Measurements from ENCODE around the gene TRIM38.
A peak's percentile ranks its signal among the peaks of the same experiment; 100 is the strongest.
"Not testable (repeated sequence)": the region's sequence is repeated elsewhere in the genome, so short reads cannot be mapped to it uniquely, and the experiment has no call there.

The TRIM38 gene

DNA sequence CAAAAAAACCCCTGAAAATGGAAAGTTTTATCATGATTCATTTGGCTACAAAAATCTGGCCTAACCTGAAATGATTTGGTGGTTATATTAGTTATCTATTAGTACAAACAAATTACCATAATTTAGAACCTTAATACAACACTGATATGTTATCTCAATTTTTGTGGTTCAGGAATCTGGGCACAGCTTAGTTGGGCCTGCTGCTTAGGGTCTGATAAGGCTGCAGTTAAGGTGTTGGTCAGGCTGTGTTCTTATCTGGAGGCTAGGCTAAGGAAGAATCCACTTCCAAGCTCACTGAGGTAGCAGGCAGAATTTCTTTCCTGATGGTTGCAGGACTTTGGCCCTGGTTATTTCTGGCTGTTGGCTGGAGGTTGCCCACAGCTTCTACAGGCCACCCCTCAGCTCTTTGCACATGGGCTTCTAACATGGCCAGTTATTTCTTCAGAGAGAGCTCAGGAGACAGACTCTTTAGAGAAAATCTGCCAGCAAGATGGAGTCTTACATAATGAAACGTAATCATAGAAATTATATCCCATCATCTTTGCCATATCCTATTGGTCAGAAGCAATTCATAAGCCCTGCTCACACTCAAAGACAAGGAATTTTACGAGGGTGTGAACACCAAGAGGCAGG, 11.4 kb downstream of the TRIM38 start:
- DNase-seq: no peak

DNA sequence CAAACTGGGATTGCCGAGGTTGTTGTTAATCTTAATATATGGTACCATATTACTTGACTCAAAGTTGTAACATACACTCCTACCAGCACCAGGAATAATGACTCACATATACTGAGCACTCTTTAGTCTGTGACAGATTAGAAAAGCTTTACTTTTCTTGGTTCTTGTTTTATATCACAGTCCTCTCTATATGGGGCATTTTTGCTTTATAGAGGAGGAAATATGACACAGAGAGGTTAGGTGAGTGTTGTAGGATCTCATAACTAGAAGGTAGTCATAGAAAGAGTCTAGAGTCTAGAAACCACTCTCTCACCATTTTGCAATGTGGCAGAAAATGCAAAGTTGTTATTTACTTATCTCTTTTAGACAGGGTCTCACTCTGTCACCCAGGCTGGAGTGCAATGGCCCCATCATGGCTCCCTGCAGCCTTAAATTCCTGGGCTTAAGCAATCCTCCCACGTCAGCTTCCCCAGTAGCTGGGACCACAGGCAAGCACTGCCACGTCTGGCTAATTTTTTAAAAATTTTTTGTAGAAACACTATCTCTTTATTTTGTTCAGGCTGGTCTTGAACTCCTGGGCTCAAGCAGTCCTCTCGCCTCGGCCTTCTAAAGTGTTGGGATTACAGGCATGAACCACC, 13.4 kb downstream of the TRIM38 start:
- DNase-seq: no peak

DNA sequence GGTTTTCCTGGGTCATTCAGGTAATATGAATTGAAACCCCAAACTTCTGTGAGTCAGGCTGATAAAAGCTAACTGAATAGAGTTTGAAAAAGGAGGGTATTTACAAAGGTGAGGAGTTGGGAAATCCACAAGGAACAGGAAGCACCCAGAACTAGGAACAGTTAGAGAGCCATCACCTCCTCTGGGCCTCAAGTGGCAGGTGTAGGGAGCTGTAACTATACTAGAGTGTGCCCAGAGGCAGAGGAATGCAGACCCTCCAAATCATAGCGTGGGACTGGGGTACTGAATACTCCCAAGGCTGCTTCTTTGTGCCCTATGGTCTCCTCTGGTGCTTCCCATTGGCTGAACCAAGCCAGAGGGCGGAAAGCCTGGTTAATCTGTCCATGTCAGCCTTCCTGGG, 18.3 kb downstream of the TRIM38 start:
- DNase-seq: no peak

DNA sequence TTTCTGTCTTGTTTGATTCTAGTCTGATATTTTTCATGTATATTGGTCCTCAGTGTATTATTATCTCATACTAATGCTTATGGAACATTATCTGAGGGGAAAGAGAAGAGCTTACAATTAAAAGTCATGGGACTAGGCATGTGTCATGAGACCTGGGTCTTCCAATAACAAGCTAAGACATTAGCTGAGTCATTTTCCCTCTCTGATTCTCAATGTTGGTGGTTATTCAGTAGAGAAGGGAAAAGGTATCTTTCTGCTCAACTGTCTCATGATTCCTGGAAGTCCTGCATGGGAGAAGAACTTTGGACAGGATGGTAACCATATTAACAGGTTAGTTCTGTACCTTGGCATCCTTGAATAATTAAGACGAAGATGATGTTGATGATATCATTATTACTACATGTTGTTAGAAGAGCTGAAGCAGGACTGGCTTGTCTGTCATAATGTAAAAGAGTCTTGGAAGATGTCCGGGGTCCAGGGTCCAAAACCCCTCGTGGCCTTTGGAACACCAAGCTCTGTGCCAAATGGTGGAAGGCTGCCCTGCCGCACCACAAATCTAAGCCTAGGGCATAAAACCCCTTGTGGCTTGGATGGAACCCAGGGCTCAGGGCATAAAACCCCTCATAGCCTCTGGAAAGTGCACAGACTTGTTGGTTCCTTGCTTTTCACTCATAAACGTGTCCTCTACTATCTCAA, 19.1 kb downstream of the TRIM38 start:
- no peak for DNase-seq

DNA sequence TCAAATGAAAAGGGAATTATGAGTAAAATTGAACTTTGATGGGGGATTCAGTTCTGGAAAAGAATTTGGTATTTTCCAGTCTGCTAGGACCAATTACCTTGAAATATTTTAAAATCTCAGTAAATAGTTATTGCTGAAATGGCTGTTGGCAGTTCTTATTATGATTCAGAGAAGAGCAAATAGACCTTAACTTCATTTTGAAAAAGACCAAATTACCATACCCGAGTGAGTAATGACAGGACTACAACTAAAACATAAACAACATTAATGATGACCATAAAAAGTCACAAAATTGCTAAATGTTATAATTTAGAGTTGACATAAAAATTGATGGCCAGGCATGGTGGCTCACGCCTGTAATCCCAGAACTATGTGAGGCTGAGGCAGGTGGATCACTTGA, 21.7 kb downstream of the TRIM38 start:
- DNase-seq: no peak

DNA sequence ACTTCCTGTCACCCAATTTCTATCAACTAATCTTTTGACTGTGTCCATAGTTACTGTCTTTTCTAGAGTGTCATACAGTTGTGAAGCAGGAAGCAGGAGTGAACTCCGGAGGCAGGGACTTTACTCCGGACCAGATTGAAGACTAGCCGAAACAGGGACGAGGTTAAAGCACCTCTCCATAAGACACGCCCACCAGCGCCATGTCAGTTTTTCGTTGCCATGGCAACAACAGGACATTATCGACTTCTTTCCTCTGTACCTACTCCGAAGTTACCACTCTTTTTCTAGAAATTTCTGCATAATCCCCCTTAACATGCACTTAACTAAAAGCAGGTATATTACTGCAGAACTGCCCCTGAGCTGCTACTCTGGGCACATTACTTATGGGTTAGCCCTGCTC, 25.2 kb downstream of the TRIM38 start:
- DNase-seq: no peak

DNA sequence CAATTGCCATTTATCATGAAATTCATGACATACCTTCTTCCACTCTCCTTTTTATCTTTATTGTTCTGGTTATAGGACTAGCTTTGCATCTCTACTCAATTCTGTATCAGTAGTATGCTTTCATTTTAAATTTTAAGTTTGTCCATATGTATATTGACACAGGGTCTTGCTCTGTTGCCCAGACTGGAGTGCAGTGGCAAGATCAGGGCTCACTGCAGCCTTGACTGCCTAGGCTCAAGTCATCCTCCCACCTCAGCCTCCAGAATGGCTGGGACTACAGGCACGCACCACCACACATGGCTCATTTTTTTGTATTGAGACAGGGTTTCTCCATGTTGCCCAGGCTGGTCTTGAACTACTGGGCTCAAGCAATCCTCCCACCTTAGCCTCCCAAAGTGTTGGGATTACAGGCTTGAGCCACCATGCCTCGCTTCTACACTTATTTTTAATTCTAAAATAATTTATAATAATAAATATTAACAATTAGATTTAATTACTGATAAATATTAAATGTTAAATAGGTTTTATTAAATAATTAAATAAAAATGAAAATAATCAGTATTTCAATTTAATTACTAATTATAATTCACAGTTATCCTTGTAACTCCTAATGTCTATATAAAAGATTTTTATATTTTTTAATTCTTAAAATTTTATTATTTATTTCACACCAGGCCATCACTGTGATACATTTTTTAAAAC, 27.7 kb downstream of the TRIM38 start:
- DNase-seq: no peak

DNA sequence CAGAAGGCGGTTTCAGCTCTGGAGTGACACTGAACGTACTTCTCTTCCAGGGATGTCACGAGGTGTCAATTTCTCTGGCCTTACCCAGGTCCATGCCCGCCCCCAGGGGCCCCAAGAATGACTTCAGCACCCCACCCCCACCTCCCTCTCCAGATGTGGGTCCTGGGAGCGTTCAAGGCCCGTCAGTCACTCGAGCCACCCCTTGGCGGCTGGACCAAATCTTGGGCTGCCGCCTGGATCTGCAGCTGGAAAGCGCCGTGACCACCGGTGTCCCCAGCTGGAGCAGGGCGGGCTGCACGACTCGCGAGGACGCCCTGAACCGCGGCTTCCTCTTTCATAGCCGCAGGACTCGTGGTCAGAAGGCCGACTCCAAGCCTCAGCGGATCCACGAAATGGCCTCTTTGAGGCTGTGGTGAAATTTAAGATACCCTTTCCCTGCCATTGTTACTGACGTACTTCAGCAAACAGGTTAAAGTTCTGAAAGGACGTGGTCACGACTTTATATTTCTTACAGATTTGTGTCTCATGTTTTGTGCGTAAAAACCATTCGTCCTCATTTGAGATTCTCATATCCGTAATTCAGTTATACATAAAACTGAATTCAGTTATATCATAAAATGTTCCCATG, 29.3 kb downstream of the TRIM38 start:
- no peak for DNase-seq

DNA sequence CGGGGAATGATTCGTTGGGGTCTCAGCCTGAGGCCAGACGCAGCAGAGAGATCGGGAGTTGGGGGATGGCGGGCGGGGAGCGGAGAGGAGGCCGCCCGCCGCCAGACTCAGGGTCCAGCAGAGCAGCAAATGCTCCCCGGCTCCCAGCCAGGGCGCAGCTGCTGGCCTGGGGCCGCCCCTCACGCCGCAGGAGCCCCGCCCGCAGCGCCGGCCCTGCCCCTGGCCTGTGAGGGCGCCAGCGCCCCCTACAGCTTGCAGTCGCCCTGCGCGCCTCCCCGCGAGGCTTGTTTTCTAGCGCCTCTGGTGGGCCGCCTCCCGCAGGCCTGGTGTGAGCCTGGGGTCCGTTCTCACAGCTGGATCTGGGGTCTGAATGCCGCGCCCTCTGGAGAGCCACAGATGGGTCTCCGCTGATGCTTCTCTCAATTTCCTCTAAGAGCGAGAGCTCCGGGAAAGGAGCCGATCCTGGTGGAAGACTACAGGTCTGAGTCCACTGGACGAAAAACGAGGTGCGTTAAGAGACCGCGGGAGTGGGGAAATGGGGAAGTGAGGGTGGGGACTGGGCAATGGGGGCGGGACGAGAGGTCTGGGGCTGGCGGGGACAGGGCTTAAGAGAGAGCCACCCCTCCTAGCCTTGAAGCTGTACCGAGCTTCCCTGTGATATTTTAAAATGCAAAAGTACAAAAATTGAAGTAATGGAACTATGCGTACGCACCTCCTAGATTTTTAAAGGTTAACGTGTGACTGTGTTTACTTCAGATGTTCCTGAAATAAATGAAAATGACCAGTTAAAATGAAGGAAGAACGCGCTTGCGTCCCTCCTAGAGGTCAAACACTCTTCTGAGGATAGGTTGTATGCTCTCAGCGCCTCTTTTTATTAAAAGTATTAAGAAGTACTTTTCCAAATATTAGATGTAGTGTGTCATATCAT, 30.1 kb downstream of the TRIM38 start:
- DNase-seq: peak; percentile 84

DNA sequence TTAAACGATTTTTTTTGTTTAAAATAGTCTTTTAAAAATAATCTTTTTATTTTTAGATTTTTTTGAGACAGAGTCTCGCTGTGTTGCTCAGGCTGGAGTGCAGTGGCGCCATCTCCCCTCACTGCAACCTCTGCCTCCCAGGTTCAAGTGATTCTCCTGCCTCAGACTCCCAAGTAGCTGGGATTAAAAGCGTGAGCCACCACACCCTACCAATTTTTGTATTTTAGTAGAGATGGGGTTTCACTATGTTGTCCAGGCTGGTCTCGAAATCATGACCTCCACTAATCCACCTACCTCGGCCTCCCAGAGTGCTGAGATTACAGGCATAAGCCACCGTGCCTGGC, 30.7 kb downstream of the TRIM38 start:
- DNase-seq: not testable (repeated sequence)

DNA sequence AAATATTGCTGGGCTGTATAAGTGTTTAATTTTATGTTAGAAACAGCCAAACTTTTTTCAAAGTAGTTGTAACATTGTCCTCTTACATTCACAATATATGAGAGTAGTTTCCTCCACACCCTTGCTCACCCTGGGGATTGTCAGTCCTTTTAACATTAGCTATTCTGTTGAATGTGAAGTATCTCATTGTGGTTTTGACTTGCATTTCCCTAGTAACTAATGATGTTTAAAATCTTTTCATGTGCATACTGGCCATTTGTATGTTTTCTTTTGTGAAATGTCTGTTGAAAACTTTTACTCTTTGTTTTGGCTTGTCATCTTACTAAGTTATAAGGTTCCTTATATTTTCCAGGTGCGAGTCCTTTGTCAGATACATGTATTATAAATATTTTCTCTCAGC, 32.9 kb downstream of the TRIM38 start:
- DNase-seq: peak; percentile 47

DNA sequence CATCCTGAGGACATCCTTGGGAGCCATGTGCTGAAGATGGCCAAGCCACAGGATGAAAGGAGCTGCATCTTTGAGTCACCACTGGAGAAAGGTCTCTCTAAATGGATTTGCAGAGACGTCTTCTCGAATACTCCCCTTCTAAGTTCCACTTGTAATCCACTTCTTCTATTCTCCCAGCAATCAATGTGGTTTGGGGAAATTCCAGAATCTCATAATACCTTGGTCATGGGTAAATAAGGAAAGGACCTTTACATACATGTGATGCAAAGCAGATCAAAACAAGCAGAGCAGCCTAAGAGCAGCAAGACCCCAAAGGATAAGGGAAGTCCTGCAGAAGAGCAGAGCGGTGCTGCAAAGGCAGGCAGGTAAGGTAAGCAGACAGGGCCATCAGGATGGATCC, 35.3 kb downstream of the TRIM38 start:
- DNase-seq: no peak

DNA sequence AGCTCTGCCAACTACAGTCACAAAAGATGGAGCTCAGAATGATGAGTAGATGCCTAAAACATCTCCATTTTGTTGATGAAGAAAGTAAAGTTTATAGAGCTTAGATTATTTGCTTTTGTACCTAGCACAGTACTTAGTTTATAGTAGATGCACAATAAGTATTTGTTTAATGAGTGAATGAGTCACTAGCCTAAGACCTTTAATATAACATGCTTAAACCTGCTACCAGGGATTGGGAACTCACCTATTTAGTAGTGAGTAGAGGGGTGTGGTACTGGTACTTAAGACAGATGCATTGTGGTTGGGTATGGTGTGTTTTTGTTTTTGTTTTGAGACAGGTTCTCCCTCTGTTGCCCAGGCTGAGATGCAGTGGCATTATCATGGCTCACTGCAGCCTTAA, 35.8 kb downstream of the TRIM38 start:
- DNase-seq: no peak

DNA sequence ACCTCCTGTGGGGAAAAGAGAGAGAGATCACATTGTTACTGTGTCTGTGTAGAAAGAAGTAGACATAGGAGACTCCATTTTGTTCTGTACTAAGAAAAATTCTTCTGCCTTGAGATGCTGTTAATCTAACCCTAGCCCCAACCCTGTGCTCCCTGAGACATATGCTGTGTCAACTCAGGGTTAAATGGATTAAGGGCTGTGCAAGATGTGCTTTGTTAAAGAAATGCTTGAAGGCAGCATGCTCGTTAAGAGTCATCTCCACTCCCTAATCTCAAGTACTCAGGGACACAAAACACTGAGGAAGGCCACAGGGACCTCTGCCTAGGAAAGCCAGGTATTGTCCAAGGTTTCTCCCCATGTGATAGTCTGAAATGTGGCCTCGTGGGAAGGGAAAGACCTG, 36.6 kb downstream of the TRIM38 start:
- DNase-seq: not testable (repeated sequence)

DNA sequence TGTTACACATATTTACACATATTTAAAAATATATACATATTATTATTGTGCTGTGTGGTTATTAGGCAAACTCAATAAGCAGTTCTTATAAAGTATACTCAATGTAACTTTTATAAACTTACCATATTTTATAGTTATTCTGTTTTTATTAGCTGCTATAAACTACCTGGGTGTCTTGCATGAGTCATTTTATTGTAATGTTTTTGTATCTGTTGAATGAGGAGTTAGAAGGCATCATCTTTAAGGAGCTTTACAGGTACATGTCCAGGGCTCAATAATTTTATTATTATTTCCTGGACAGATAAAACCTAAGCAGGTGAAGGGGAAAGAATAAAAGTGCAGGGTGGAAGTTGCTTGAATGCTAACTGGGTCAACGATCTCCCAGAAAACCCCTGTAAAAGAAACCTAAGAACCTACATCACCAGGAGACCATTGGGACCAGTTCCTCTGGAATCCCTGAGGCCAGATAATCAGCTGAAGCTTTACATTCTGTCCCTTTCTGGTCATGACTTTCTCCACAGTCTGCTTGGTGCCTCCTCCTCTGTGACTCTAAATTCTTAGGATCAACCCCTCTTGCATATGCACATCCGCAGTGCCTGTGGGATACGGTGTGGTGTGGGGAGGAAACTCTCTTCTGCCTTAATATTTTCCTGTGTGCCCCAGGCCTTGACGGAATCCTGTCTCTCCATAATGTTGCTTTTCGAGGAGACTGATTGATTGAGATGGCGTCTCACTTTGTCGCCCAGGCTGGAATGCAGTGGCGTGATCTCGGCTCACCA, 38.0 kb downstream of the TRIM38 start:
- DNase-seq: no peak

DNA sequence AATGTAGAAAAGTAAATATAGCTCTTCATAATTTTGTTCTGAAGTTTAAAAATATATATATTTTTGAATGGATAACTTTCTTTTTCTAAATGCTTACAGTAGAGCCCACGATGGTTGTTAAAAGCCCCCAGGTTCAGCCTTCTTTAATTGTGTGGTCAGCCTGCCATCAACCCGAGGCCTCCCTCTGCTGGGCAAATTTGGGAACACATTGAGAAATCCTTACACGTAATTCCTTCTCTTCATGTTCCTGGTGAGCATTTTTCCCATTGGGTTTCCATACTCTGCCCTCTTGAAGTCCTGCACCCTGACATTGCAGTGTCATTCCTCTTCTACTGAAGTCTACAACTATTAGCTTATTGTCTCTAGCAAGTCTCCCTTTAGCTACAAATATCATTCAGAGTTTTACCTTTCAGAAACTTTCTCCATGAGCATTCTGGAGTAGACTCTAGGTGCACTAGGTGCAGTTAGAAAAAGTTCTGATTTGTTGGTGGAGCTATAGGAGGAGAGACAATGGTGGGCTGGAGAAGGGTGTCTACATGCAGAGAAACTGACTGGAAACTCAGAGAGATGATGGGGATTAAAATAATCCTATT, 40.6 kb downstream of the TRIM38 start:
- peak; percentile 65 for DNase-seq

DNA sequence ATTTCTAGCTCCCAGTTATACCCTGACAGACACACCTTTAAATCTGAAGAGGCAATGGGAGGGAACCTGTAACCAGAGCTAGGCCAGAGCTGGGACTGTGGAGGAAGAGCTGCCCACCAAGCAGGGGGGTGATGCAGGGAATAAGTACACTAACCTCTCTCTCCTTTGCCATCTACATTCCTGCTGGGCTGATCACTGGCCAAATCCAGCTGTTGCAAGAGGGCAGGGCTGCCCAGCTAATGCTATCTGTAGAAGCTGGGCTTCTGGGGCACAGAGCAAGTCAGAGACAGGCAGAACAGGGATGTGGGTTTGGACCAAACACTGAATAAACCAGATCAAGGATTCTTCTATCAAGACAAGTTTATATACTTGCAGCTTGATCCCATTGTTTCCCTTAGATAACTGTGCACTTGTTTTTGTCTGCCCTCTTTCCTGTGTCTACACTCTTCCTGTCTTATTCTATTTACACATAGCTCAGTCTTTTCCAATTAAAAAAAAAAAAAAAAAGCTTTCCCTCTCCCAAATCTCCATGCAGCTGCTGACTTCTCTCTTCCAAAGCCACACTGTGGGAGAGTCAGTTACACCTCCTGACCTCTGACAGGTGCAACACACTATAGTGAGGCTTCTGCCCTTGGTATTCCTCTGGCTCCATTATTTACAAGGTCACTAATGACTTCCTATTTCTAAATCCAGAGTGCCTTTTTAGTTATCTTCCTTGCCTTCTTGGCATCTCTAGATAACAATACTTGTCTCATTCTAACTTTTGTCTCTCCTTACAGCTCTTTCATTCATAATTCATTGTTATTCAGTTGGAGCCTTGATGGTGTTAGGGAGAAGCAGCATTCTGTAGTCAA, 43.7 kb downstream of the TRIM38 start:
- no peak for DNase-seq

DNA sequence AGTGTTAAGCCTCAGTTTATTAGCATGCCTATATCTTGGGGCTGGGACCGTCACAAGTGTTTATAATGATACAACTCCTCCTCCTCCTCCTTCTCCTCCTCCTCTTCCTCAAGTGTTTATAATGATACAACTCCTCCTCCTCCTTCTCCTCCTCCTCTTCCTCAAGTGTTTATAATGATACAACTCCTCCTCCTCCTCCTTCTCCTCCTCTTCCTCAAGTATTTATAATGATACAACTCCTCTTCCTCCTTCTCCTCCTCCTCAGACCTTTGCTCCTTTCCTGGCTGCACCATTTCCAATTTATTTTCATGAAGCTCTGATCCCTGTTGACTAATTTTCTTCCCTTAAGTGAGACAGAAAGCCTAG, 44.3 kb downstream of the TRIM38 start:
- DNase-seq: not testable (repeated sequence)

DNA sequence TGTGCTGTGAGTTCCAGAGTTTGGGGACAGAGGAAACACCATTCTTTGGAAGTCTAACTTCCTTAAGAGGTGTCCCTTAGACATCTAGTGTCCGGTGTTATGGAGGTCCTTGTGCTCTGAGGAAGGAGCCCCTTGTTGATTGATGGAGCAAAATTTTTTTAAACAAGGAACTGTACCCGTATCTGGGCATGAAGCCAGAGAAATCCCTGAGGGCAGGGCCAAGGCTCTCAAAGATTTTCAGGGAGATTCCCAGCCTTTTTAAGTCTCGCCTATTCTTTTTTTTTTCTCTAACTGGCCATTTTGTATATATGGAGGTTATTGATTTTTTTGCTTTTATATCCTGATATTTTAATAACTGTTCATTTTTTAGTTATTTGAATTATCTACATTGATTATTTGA, 45.9 kb downstream of the TRIM38 start:
- no peak for DNase-seq

DNA sequence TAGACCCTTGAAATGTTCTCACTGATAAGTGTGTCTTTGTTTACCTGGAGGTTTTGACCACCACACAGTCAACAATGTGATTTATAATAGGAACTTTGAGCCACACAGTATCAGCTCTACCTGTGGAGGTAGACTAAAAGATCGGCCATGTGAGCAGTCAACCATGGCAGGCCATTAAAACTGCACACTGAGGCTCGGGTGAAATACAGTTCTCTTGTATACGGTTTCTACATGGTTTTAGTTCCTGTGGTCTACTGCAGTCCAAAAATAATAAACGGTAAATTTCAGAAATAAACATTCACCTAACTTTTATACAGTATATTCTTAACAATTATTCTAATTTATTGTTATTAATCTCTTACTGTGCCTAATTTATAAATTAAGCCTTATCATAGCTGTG, 47.2 kb downstream of the TRIM38 start:
- no peak for DNase-seq

Data from kidney glomerular epithelial cell (primary cell).